Breast epithelium (tissue), 3 donors: ENCODE data around the gene OXCT1.

Source experiments
- CTCF ChIP-seq, 3 donors: fragments of 450-650 bp; IDR thresholded peaks; one replicate each; pipeline ENCODE4 v1.5.1; 2016 to 2017; ENCODE audit warnings: antibody characterized with exemption in 3 of 3, mild to moderate bottlenecking in 3 of 3, moderate library complexity in 3 of 3
- POLR2A ChIP-seq: fragments of 450-650 bp; IDR thresholded peaks from one replicate; pipeline ENCODE4 v1.6.1; 2016; ENCODE audit warnings: antibody characterized with exemption, mild to moderate bottlenecking, moderate library complexity
- POLR2AphosphoS5 ChIP-seq, 3 donors: sonication (generic); formaldehyde crosslinking; IDR thresholded peaks; one replicate each; pipeline ENCODE4 v1.6.1; 2017; ENCODE audit warnings: antibody characterized with exemption in 3 of 3

- no peak for TF ChIP-seq CTCF (IDR thresholded peaks at IDR 0.05)
- TF ChIP-seq POLR2A, result no peak
- no peak for TF ChIP-seq POLR2AphosphoS5 (IDR thresholded peaks at IDR 0.05)
Observed at GRCh38 chr5:41878173-41878572, 7.9 kb upstream of the OXCT1 start.
